Rectal smooth muscle tissue (tissue), 1 donor: ENCODE measurements around the gene SMYD3.

Source experiments
- H3K27ac ChIP-seq: one replicate; pipeline ENCODE4 v1.7.0; 2013; ENCODE audit warnings: low read depth, low read length, inconsistent platforms
- H3K27me3 ChIP-seq: one replicate; pipeline ENCODE4 v1.7.0; 2013; ENCODE audit warnings: low read length; ENCODE audit not compliant: control insufficient read depth, insufficient read depth
- H3K36me3 ChIP-seq: one replicate; pipeline ENCODE4 v1.7.0; 2013; ENCODE audit warnings: low read length; ENCODE audit not compliant: control insufficient read depth, insufficient read depth
- H3K4me1 ChIP-seq: one replicate; pipeline ENCODE4 v1.7.0; 2013; ENCODE audit warnings: low read length; ENCODE audit not compliant: control insufficient read depth, insufficient read depth
- H3K4me3 ChIP-seq: one replicate; pipeline ENCODE4 v1.7.0; 2013; ENCODE audit warnings: low read length
- H3K9ac ChIP-seq: one replicate; pipeline ENCODE4 v1.7.0; 2013; ENCODE audit warnings: low read length

Gene SMYD3

GRCh38 chr1:246417813-246418564, 89.1 kb downstream of the SMYD3 start:
- no peaks in the 10 kb centered on the region for H3K36me3 ChIP-seq
- no peak overlapping the region for H3K27ac ChIP-seq
- no peak overlapping the region for H3K9ac ChIP-seq

GRCh38 chr1:246417152-246417812, 89.8 kb downstream of the SMYD3 start:
- no peak overlapping the region for H3K4me3 ChIP-seq
- no peak overlapping the region for H3K27ac ChIP-seq
- no peaks in the 10 kb centered on the region for H3K27me3 ChIP-seq
- H3K9ac ChIP-seq, result no peak overlapping the region
- no peaks in the 10 kb centered on the region for H3K36me3 ChIP-seq
- no peaks in the 10 kb centered on the region for H3K4me1 ChIP-seq

More at GRCh38 chr1:246417813-246418564, 89.1 kb downstream of the SMYD3 start:
- Histone ChIP-seq H3K4me3 (no peak overlapping the region), H3K4me1 (no peaks in the 10 kb centered on the region), H3K27me3 (no peaks in the 10 kb centered on the region)

GRCh38 chr1:246416261-246416660, 90.8 kb downstream of the SMYD3 start:
- Histone ChIP-seq H3K36me3 (no peaks in the 10 kb centered on the region), H3K27me3 (no peaks in the 10 kb centered on the region), H3K4me3 (no peak overlapping the region), H3K9ac (no peak overlapping the region), H3K4me1 (no peaks in the 10 kb centered on the region), H3K27ac (no peak overlapping the region)

GRCh38 chr1:246415028-246415427, 92.1 kb downstream of the SMYD3 start:
- Histone ChIP-seq H3K27ac (no peak overlapping the region), H3K4me3 (no peak overlapping the region), H3K9ac (no peak overlapping the region), H3K27me3 (no peaks in the 10 kb centered on the region), H3K4me1 (no peaks in the 10 kb centered on the region), H3K36me3 (no peaks in the 10 kb centered on the region)

GRCh38 chr1:246413430-246413829, 93.6 kb downstream of the SMYD3 start:
- H3K27ac ChIP-seq, result no peak overlapping the region
- H3K9ac ChIP-seq, result no peak overlapping the region
- no peaks in the 10 kb centered on the region for H3K4me1 ChIP-seq
- H3K27me3 ChIP-seq, result no peaks in the 10 kb centered on the region
- H3K4me3 ChIP-seq, result no peak overlapping the region
- no peaks in the 10 kb centered on the region for H3K36me3 ChIP-seq

- Histone ChIP-seq H3K27ac (no peak overlapping the region), H3K36me3 (no peaks in the 10 kb centered on the region), H3K9ac (no peak overlapping the region), H3K27me3 (no peaks in the 10 kb centered on the region), H3K4me3 (no peak overlapping the region), H3K4me1 (no peaks in the 10 kb centered on the region)
These were observed 103.0 kb downstream of the SMYD3 start for GRCh38 chr1:246404078-246404477.

- H3K27ac ChIP-seq, result no peak overlapping the region
- no peaks in the 10 kb centered on the region for H3K36me3 ChIP-seq
- no peak overlapping the region for H3K4me3 ChIP-seq
- no peaks in the 10 kb centered on the region for H3K27me3 ChIP-seq
- no peaks in the 10 kb centered on the region for H3K4me1 ChIP-seq
- H3K9ac ChIP-seq, result no peak overlapping the region
These were observed 108.8 kb downstream of the SMYD3 start for GRCh38 chr1:246398126-246398813.

- no peaks in the 10 kb centered on the region for H3K4me1 ChIP-seq
- no peak overlapping the region for H3K27ac ChIP-seq
- H3K27me3 ChIP-seq, result no peaks in the 10 kb centered on the region
- no peaks in the 10 kb centered on the region for H3K36me3 ChIP-seq
- H3K9ac ChIP-seq, result no peak overlapping the region
- no peak overlapping the region for H3K4me3 ChIP-seq
These were observed 110.0 kb downstream of the SMYD3 start for GRCh38 chr1:246397046-246397445.

GRCh38 chr1:246396322-246396721, 110.8 kb downstream of the SMYD3 start:
- Histone ChIP-seq H3K27ac (no peak overlapping the region), H3K9ac (no peak overlapping the region), H3K27me3 (no peaks in the 10 kb centered on the region), H3K4me3 (no peak overlapping the region), H3K4me1 (no peaks in the 10 kb centered on the region), H3K36me3 (no peaks in the 10 kb centered on the region)

GRCh38 chr1:246394121-246394520, 113.0 kb downstream of the SMYD3 start:
- no peak overlapping the region for H3K4me3 ChIP-seq
- no peak overlapping the region for H3K9ac ChIP-seq
- no peaks in the 10 kb centered on the region for H3K27me3 ChIP-seq
- no peaks in the 10 kb centered on the region for H3K36me3 ChIP-seq
- H3K27ac ChIP-seq, result no peak overlapping the region
- no peaks in the 10 kb centered on the region for H3K4me1 ChIP-seq

GRCh38 chr1:246390855-246391254, 116.2 kb downstream of the SMYD3 start:
- Histone ChIP-seq H3K4me3 (no peak overlapping the region), H3K36me3 (no peaks in the 10 kb centered on the region), H3K27ac (no peak overlapping the region), H3K9ac (no peak overlapping the region), H3K27me3 (no peaks in the 10 kb centered on the region), H3K4me1 (no peaks in the 10 kb centered on the region)

- H3K36me3 ChIP-seq, result no peaks in the 10 kb centered on the region
- H3K27me3 ChIP-seq, result no peaks in the 10 kb centered on the region
- H3K27ac ChIP-seq, result no peak overlapping the region
- no peak overlapping the region for H3K4me3 ChIP-seq
- no peak overlapping the region for H3K9ac ChIP-seq
- no peaks in the 10 kb centered on the region for H3K4me1 ChIP-seq
These were observed 122.5 kb downstream of the SMYD3 start for GRCh38 chr1:246384616-246385015.
